22Rv1 (cell line): ENCODE data around the gene PSD2.

Source experiments
- H3K27ac ChIP-seq: fragments of 450-650 bp; 2 replicates; pipeline ENCODE4 v1.5.1; 2017
- ZFX ChIP-seq: fragments of 450-650 bp; IDR thresholded peaks from 2 replicates; pipeline ENCODE4 v1.6.1; 2017; ENCODE audit warnings: antibody characterized with exemption, borderline replicate concordance
- TF ChIP-seq, protein P1 (sequence below): fragments of 450-650 bp; IDR thresholded peaks from 2 replicates; pipeline ENCODE4 v1.5.1; 2017; ENCODE audit warnings: mild to moderate bottlenecking

PSD2 gene

DNA sequence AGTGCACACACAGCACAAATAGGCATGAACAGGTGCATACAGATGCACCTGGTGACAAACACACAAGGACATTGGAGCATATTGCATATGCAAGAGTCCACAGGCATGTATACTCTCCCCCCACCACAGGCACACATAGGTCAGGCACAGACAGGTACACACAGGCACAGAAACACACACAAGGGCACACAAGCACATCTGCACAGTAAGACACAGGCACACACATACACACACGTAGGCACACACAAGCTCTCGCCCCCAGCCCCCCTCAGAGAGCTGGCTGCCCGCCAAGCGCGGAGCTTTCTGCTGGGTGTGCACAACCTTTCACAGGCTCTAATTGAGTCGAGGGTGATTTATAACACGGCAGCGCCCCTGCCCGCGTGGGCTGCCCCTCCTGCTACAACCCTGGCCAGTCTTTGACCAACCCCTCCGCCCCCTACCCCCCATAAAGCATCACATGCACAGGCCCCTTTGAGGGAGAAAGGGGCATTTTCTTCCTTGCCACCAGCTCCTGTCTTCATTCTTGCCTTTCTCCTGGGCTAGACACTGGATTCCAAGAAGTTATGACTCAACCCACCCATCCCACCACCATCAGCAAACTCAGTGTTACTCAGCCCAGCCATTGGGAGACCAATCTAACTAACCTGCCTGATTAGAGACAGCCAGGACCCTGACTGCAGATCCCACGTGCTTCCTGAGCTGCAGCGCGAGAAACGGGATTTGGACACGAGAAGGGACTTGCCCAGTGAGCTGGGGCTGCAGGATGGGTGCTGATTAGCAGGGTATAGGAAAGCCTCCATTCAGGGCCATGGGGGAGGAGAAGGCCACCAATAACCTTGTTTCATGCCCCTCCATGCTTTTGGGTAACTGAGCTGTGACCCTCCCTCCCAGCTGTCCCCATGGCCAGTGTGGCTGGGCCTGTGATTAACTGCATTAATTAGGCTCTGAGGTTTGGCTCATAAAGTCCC, 42.8 kb upstream of the PSD2 start:
- no peak overlapping the region for H3K27ac ChIP-seq
- no peak for TF ChIP-seq ZFX
- TF ChIP-seq, protein P1, sequence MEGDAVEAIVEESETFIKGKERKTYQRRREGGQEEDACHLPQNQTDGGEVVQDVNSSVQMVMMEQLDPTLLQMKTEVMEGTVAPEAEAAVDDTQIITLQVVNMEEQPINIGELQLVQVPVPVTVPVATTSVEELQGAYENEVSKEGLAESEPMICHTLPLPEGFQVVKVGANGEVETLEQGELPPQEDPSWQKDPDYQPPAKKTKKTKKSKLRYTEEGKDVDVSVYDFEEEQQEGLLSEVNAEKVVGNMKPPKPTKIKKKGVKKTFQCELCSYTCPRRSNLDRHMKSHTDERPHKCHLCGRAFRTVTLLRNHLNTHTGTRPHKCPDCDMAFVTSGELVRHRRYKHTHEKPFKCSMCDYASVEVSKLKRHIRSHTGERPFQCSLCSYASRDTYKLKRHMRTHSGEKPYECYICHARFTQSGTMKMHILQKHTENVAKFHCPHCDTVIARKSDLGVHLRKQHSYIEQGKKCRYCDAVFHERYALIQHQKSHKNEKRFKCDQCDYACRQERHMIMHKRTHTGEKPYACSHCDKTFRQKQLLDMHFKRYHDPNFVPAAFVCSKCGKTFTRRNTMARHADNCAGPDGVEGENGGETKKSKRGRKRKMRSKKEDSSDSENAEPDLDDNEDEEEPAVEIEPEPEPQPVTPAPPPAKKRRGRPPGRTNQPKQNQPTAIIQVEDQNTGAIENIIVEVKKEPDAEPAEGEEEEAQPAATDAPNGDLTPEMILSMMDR, result no peak

DNA sequence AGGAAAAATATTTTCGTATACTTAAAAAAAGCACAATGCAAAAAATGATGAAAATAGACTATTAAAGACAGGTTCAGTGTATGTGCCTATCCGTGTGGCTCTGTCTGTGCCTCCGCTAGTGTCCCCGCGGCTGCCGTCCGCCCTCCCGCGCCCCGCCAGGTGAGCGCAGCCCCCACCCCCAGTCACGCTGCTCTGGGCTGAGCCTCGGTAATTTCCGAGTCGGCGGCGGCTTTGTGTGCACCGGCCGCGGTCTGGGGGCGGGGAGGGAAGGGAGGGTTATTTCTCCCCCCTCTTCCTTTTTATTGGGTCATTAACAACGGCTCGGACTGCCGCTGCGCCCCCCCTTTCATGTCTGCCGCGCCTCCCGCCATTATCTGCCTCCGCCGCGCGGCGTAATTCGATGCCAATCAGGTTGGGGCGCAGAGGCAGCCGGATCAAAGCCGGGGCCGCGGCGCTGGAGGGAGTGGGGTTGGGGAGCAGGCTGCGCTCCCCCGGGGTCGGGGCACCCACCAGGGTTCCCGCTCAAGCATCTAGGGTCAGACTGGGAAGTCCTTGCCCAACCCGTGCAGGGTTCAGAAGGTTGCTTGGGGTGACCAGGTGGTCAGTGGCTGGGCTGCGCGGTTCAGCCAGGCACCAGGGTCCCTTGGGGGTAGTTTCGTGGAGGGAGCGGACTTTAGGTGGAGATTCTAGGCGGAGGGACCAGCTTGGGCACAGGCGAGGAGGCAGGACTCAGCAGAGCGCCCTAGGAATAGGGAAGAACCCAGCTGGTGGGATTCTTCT, 39.5 kb upstream of the PSD2 start:
- no peak overlapping the region for H3K27ac ChIP-seq
- TF ChIP-seq, protein P1, result no peak
- TF ChIP-seq ZFX, result no peak

DNA sequence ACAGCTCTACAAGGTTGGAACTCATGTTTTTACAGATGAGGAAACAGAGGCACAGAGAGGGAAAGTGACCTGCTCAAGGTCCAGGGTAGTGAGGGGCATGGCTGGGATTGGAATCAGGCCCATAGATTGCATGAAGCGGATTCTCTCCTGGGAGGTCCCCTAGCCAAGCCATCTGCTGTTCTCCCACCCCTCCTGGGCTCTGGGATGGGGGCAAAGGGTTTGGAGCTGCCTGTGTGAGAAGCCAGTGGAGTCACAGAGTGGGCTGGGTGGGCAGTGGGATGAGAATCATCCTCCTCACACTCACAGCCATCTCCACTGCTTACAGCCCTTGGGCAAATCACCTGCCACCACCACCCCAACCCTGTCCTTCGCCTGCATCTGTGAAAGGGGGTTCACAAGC, 38.6 kb upstream of the PSD2 start:
- no peak overlapping the region for H3K27ac ChIP-seq
- TF ChIP-seq, protein P1, result no peak
- TF ChIP-seq ZFX, result no peak

DNA sequence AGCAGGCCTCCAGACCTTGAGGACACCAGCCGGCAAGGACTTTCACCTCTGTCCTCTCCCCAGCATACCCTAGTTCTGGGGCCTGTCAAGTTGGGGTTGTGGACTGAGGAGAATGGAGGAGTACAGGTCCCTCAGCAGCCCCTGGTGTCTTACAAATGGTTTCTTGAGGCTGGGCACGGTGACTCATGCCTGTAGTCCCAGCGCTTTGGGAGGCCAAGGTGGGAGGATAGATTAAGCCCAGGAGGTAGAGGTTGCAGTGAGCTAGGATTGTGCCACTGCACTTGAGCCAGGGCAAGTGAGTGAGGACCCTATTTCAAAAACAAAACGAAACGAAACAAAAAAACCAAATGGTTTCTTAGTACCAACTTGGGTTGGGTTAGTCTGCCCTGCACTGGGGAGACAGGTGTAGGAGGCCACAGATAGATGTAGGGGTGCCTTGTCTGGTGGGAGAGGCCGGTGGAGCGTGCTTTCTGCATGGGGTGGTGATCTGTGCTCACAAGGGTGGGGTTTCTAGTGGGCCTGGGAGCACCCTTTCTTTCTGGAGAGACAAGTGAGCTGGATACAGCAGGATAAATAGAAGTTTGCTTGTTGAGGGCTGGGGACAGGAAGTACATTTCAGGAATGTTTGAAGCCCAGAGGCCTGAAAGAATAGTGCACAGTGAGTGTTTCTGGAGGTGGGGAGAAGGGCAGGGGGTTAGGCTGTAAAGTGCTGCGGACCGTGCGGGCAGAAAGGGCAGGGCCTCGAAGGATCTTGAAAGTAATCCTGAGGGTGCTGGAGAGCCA, 37.7 kb upstream of the PSD2 start:
- TF ChIP-seq, protein P1, result no peak
- no peak for TF ChIP-seq ZFX
- H3K27ac ChIP-seq, result no peak overlapping the region

DNA sequence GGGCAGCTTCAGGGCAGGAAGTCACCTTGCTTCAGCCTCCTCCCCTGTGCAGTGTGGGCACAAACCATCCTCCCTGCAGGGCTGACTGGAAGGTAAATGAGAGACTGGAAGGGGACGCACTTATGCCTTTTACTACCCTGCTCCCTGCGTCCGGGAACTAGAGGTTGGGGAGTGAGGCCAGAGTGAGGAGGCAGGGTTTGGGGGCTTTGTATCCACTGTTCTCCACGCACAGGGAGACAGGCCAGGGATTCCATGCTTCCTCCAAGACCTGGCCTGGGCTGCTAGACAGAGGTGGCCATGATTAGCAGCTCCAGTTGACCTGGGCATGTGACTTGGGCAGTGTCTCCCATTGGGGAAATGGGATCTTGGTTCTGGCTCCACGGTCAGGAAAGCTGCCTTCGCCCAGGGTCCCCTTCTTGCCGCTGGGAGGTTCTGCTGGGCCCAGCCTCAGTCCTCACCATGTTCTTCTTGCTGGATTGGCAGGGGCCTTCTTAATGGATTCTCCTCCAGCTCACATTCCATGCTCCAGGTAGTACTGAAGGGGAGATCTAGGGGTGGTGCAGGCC, 37.0 kb upstream of the PSD2 start:
- no peak overlapping the region for H3K27ac ChIP-seq
- no peak for TF ChIP-seq ZFX
- TF ChIP-seq, protein P1, result no peak

DNA sequence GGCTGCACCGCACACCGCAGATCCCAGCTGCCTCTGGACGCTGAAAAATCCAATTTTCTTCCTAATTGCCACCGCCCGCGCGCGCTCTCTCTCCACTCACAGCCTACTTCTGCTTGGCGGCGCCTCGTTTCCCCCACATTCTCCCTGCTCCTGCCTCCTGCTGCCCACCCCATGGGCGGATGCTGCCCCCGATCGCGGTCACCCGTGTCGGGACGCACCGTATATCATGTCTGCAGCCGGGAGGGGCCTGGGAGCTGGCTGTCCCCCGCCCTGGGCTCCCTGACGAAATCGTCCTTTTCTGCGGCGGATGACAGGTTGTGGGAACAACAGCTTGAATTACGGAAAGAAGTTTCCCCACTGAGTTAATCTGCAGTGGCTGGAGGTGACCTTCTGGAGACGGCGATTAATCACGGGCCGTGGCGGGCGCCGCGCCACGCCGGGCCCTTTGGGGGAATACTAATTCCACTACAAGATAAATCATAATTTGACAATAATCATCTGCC, 36.3 kb upstream of the PSD2 start:
- H3K27ac ChIP-seq, result no peak overlapping the region
- TF ChIP-seq, protein P1, result no peak
- TF ChIP-seq ZFX, result no peak
